HG02571 (cell line): ENCODE results near the gene RAI1.

Experiments used
- ATAC-seq: cut with Tn5 transposase; IDR thresholded peaks from one replicate; pipeline ENCODE4 v1.9.1; 2021; ENCODE audit warnings: mild to moderate bottlenecking, moderate library complexity; ENCODE audit not compliant: unreplicated experiment

Gene RAI1

GRCh38 chr17:17837966-17838962 is 157.0 kb downstream of the RAI1 start:
- no peak for ATAC-seq

GRCh38 chr17:17839791-17840707 is 158.8 kb downstream of the RAI1 start:
- ATAC-seq = peak; percentile 45

GRCh38 chr17:17840751-17841591 is 159.7 kb downstream of the RAI1 start:
- no peak for ATAC-seq

- ATAC-seq = no peak
Measured at GRCh38 chr17:17841601-17842025, 160.4 kb downstream of the RAI1 start.

GRCh38 chr17:17842111-17842876 is 161.0 kb downstream of the RAI1 start:
- ATAC-seq = no peak

GRCh38 chr17:17843096-17843495 is 161.8 kb downstream of the RAI1 start:
- no peak for ATAC-seq

GRCh38 chr17:17844079-17844478 is 162.8 kb downstream of the RAI1 start:
- ATAC-seq = no peak

GRCh38 chr17:17844500-17844899 is 163.2 kb downstream of the RAI1 start:
- ATAC-seq = no peak

GRCh38 chr17:17845046-17845775 is 164.0 kb downstream of the RAI1 start:
- ATAC-seq = no peak

GRCh38 chr17:17846003-17846402 is 164.7 kb downstream of the RAI1 start:
- ATAC-seq = no peak

GRCh38 chr17:17846645-17847044 is 165.4 kb downstream of the RAI1 start:
- no peak for ATAC-seq

- no peak for ATAC-seq
Measured at GRCh38 chr17:17847118-17847689, 165.9 kb downstream of the RAI1 start.

GRCh38 chr17:17847726-17848125 is 166.5 kb downstream of the RAI1 start:
- ATAC-seq = no peak

GRCh38 chr17:17848311-17849082 is 167.2 kb downstream of the RAI1 start:
- ATAC-seq = no peak

- no peak for ATAC-seq
Measured at GRCh38 chr17:17849147-17849820, 168.0 kb downstream of the RAI1 start.

- ATAC-seq = no peak
Measured at GRCh38 chr17:17849845-17850373, 168.7 kb downstream of the RAI1 start.
